DOHH2 (cell line): ENCODE data around the gene NDFIP1.

Source experiments
- H3F3A ChIP-seq: fragments of 200-600 bp; sonication (generic), shearing (Covaris generic); 2 replicates; pipeline ENCODE4 v1.6.0; 2016; ENCODE audit warnings: antibody characterized with exemption, mild to moderate bottlenecking; ENCODE audit not compliant: control insufficient read depth, insufficient read depth
- H3K27ac ChIP-seq: fragments of 200-600 bp; sonication (generic); 2 replicates; pipeline ENCODE4 v1.5.1; 2014; ENCODE audit warnings: low read depth, mild to moderate bottlenecking, low read length, moderate library complexity
- H3K27me3 ChIP-seq: fragments of 200-600 bp; sonication (generic); 2 replicates; pipeline ENCODE4 v1.6.1; 2014; ENCODE audit warnings: mild to moderate bottlenecking, low read length, mixed read lengths; ENCODE audit not compliant: control insufficient read depth
- H3K36me3 ChIP-seq: fragments of 200-600 bp; sonication (generic); 2 replicates; pipeline ENCODE4 v1.6.1; 2014; ENCODE audit warnings: mild to moderate bottlenecking, low read length, moderate library complexity, mixed read lengths; ENCODE audit not compliant: control insufficient read depth
- H3K4me1 ChIP-seq: fragments of 200-600 bp; sonication (generic); 2 replicates; pipeline ENCODE4 v1.6.1; 2014; ENCODE audit warnings: mild to moderate bottlenecking, low read length, mixed read lengths; ENCODE audit not compliant: control insufficient read depth
- H3K4me2 ChIP-seq: fragments of 200-600 bp; sonication (generic); 2 replicates; pipeline ENCODE4 v1.6.0; 2014; ENCODE audit warnings: mild to moderate bottlenecking, low read length, moderate library complexity
- H3K4me3 ChIP-seq: fragments of 200-600 bp; sonication (generic); 2 replicates; pipeline ENCODE4 v1.5.1; 2014; ENCODE audit warnings: mild to moderate bottlenecking, low read length, mixed read lengths
- H3K79me2 ChIP-seq: fragments of 200-600 bp; sonication (generic); 2 replicates; pipeline ENCODE4 v1.6.1; 2014; ENCODE audit warnings: mild to moderate bottlenecking, low read length, mixed read lengths; ENCODE audit not compliant: control insufficient read depth
- H3K9me2 ChIP-seq: fragments of 200-600 bp; sonication (generic); replicated peaks from 2 replicates; pipeline ENCODE4 v1.6.1; 2014; ENCODE audit warnings: mild to moderate bottlenecking, low read length, mixed read lengths; ENCODE audit not compliant: control insufficient read depth
- H3K9me3 ChIP-seq: fragments of 200-600 bp; sonication (generic); 2 replicates; pipeline ENCODE4 v1.6.1; 2014; ENCODE audit warnings: antibody characterized with exemption, low read length, mixed read lengths; ENCODE audit not compliant: control insufficient read depth, insufficient read depth
- H4K20me1 ChIP-seq: fragments of 200-600 bp; sonication (generic); 2 replicates; pipeline ENCODE4 v1.6.0; 2014; ENCODE audit warnings: low read depth, mild to moderate bottlenecking, antibody characterized with exemption, low read length, moderate library complexity; ENCODE audit not compliant: control insufficient read depth, insufficient read depth
- EZH2phosphoT487 ChIP-seq: fragments of 200-600 bp; sonication (generic); IDR thresholded peaks from 2 replicates; pipeline ENCODE4 v1.6.1; 2017; ENCODE audit warnings: borderline replicate concordance, mild to moderate bottlenecking, antibody characterized with exemption, low read length, moderate library complexity, mixed read lengths
- TF ChIP-seq, protein P1 (sequence below): fragments of 200-600 bp; sonication (generic); IDR thresholded peaks from one replicate; pipeline ENCODE4 v1.5.1; 2014; ENCODE audit warnings: antibody characterized with exemption, mild to moderate bottlenecking, low read depth, low read length; ENCODE audit not compliant: poor library complexity, severe bottlenecking

NDFIP1 gene

DNA sequence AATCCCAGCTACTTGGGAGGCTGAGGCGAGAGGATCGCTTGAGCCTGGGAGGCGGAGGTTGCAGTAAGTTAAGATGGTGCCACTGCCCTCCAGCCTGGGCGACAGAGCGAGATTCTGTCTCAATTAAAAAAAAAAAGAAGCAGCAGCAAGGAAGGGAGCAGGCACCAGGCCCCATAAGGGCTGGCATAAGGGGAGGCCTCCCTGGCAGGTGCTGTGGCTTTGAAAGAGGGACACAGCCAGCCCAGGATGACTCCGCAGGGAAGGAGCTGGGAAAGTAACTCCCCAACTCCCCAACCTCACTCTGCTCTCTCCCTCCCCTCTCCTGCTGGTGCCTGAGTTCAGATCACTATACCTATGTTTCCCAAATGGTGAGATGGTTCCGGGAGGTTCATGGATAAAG, 70.1 kb downstream of the NDFIP1 start:
- H3K9me3 ChIP-seq: no peaks in the 10 kb centered on the region
- H3F3A ChIP-seq: no peaks in the 10 kb centered on the region
- H3K9me2 ChIP-seq: no peaks in the 10 kb centered on the region
- H3K79me2 ChIP-seq: no peaks in the 10 kb centered on the region
- no peak overlapping the region for H3K27ac ChIP-seq
- H3K4me1 ChIP-seq: no peaks in the 10 kb centered on the region
- no peak for TF ChIP-seq EZH2phosphoT487
- TF ChIP-seq, protein P1, sequence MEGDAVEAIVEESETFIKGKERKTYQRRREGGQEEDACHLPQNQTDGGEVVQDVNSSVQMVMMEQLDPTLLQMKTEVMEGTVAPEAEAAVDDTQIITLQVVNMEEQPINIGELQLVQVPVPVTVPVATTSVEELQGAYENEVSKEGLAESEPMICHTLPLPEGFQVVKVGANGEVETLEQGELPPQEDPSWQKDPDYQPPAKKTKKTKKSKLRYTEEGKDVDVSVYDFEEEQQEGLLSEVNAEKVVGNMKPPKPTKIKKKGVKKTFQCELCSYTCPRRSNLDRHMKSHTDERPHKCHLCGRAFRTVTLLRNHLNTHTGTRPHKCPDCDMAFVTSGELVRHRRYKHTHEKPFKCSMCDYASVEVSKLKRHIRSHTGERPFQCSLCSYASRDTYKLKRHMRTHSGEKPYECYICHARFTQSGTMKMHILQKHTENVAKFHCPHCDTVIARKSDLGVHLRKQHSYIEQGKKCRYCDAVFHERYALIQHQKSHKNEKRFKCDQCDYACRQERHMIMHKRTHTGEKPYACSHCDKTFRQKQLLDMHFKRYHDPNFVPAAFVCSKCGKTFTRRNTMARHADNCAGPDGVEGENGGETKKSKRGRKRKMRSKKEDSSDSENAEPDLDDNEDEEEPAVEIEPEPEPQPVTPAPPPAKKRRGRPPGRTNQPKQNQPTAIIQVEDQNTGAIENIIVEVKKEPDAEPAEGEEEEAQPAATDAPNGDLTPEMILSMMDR: no peak
- no peaks in the 10 kb centered on the region for H3K36me3 ChIP-seq
- no peaks in the 10 kb centered on the region for H4K20me1 ChIP-seq
- H3K4me2 ChIP-seq: no peak overlapping the region
- H3K4me3 ChIP-seq: no peak overlapping the region
- no peaks in the 10 kb centered on the region for H3K27me3 ChIP-seq

DNA sequence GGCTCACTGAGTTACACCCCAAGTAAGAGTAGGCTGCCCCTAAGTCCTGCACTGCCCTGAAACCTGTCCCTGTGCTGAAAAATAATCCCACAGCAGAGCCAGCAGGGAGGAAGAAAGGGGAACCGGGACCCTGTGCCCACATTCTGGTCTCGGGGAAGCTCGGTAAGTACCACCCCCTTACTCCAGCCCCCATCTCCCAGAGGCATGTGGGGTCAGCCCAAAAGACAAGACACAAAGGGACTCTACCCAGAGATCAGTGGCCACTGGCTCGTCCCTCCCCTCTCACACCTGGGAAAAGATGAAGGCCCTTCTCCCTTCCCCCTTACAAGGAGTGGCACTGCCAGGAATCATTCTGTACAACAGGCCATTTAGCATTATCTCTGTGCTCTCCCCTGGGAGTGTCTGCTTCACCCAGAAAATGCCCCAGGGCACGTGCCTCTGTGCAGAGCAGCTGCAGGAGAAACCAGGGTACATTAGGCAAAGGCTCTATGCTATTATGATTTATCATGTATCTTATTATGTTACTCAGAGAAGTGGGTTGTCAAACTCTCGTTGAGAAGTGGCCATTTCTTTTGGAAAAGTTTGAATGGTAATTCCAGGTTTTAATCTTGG, 71.3 kb downstream of the NDFIP1 start:
- Histone ChIP-seq H3K9me2 (no peaks in the 10 kb centered on the region), H3K36me3 (no peaks in the 10 kb centered on the region), H3K27ac (no peak overlapping the region), H3K4me2 (no peak overlapping the region), H3K9me3 (no peaks in the 10 kb centered on the region), H4K20me1 (no peaks in the 10 kb centered on the region), H3F3A (no peaks in the 10 kb centered on the region), H3K27me3 (no peaks in the 10 kb centered on the region), H3K79me2 (no peaks in the 10 kb centered on the region), H3K4me3 (no peak overlapping the region), H3K4me1 (no peaks in the 10 kb centered on the region)
- TF ChIP-seq EZH2phosphoT487: no peak
- TF ChIP-seq, protein P1: no peak

DNA sequence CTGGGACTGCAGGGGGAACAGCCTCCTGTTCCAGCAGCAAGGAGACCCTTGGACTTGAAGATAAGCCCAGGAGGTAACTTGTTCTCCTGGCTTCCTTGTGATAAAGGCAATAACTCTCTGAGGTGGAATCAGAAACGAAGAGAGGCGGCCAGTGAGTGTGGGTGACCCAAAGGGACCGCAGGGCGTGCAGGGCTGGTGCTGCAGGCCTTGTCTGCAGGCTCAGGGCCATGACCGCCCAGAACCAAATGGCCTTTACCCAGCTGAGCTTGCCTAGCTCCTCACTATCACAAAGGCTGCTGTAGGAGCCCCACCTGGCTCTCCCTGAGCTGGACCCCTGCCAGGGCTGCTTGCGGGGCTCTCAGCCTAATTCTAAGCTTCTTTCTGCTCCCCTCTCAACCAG, 72.5 kb downstream of the NDFIP1 start:
- Histone ChIP-seq H4K20me1 (no peaks in the 10 kb centered on the region), H3K9me2 (no peaks in the 10 kb centered on the region), H3K9me3 (no peaks in the 10 kb centered on the region), H3K4me1 (no peaks in the 10 kb centered on the region), H3K27ac (no peak overlapping the region), H3F3A (no peaks in the 10 kb centered on the region), H3K79me2 (no peaks in the 10 kb centered on the region), H3K36me3 (no peaks in the 10 kb centered on the region), H3K27me3 (no peaks in the 10 kb centered on the region), H3K4me2 (no peak overlapping the region), H3K4me3 (no peak overlapping the region)
- TF ChIP-seq, protein P1: no peak
- no peak for TF ChIP-seq EZH2phosphoT487
